GM20431 (cell line): ENCODE data around the gene CCNQ.

Source experiments
- in situ Hi-C: fragments of 300-500 bp; cut with MseI, MboI; formaldehyde crosslinking; loops from one replicate; pipeline ENCODE4 v1.15.0; 2020; ENCODE audit warnings: low sequenced_read_pairs; ENCODE audit not compliant: unreplicated experiment

CCNQ gene

DNA sequence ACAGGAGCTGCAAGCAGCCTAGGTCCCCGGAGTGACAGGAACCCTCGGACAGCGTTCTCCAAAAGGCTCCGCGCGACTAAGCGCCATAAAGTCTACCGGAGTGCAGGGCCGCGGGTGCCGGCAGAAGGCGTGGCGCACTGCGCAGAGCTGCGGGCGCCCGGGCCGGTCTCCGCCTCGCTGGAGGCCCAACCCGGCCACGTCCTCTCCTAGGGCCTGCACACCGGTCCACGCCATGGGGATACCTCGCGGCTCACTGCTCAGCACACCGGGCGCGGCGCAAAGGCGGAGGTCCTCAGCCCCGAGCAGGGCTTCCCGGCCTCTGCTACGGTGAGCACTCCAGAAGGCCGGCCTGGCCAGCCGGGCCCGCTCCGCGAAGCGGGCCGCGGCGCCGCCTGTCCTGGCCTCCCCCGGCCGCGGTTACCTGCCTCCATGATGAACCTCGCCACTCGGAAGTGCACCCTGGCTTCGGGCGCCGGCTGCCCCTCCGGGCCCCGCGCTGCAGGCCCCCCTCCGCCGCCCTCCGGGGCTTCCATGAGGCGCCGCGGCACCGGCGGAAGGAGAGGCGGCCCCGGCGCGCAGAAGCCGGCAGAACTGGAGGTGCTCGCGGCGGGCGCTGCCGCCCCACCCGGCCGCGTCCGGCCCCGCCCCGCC lies at the start of gene CCNQ:
TSS of gene CCNQ (minus strand) at position 599 of the 651 bp plus-strand sequence. CDS start at position 533, 66 bp downstream.
- in situ Hi-C loops, result no loop called here

DNA sequence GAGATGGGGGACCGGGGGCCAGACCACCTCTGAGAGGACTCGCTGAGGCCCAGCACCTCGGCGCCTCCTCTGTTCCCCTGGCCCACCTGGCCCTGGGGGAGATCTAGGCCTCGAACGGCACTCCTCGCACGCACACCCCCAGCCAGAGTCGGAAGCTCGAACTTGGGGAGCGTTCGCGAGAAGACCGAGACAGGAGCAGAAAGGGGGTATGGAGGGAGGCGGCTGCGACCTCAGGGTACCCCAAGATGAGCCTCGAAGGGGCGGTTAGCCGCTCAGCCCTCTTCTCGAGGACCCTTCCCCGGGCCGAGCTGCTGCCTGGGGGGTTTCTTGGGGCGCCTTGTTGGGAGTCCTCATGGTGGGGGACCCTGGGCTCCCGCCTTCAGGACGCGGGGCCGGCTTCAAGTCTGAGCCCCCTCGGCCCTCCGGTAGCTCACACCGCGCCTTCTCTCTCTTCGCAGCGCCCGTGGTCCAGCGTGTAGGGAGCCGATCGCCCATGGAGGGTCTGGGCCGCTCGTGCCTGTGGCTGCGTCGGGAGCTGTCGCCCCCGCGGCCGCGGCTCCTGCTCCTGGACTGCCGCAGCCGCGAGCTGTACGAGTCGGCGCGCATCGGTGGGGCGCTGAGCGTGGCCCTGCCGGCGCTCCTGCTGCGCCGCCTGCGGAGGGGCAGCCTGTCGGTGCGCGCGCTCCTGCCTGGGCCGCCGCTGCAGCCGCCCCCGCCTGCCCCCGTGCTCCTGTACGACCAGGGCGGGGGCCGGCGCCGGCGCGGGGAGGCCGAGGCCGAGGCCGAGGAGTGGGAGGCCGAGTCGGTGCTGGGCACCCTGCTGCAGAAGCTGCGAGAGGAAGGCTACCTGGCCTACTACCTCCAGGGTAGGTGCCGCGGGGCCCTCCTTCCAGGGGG lies 48.8 kb upstream of the CCNQ start:
- in situ Hi-C loops, result no loop called here

DNA sequence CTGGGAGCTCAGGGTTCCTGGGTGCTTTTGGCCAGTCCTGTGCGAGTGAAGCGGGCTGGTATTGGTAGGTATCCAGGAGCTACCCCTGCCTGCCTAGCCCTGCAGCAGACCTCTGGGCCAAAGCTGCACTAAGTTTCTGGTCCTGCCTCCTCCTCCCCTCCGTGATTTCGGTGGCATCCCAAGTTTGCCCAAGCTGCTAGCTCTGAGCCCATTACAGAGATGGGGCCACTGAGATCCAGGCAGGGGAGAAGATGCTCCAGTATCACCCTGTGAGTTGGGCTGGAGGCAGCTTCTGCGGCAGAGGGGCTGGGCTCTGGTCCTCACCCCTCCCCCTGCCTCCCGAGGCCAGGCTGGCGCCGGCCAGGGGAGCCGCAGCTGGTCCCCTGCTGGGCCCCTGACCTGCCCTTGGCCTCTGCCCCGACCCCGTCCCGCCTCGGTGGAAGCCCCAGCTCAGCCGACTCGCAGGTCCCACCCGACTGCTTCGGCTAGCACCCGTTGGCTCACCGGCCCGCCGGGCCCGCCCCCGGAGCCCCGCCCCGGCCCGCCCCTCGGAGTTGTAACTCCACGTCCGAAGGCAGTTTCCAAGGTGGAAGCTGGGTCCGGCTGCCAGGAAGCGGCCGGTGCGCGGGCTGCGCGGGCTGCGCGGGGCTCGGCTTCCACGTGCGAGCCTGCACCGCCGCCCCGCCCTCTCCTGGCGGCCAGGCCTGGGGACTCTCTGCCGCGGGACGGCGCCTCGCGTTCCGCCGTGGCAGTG lies 47.9 kb upstream of the CCNQ start, which contains the start of gene DUSP9:
TSS of gene DUSP9 (plus strand) at position 584 of the 754 bp plus-strand sequence. CDS start 751 bp downstream, outside the sequence.
- in situ Hi-C loops, result no loop called here

DNA sequence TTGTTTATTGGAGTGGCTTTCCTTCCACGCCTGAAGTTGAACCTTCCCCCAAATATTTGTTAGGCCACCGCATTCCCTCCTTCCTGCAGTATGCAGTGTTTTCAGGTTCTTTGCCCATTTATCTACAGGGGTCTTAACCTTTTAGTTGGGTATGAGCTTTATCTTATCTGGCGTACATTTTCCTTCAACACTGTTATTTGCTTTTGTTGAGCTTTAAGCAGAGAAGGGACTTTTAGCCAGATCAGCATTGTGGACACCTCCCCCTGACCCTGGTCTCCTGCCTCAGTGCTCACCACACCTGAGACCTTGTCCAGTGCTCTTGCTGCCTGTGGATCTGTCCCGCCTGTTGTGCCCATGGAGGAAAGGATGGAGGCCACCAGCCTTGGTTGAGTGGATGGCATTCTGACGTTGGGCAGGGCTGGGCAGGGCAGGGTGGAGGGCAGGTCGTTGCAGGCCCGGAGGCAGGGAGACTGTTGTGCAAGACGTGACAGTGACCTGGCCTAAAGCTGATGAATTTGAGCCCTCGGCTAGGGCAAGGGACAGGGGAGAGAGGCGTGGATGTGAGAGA lies 47.1 kb upstream of the CCNQ start:
- in situ Hi-C loops, result no loop called here

DNA sequence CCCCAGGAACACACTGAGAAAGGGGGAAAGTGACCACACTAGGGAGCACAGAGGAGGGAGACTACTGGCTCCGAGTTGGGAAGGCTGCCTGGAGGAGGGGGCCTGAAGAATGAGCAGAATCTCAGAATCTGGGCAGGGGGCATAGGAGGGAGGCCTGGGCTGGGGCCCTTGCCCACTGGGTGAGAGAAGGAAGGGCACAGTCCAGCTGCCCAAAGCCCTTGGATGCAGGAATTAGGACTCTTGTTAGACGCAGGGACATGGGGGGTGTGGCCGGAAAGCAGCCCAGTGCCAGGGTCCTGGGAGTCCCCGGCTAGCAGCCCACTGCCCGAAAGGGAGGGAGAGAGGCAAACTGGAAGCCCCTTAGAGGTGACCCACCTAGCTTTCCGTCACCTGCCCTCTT lies 46.2 kb upstream of the CCNQ start:
- in situ Hi-C loops, result no loop called here

DNA sequence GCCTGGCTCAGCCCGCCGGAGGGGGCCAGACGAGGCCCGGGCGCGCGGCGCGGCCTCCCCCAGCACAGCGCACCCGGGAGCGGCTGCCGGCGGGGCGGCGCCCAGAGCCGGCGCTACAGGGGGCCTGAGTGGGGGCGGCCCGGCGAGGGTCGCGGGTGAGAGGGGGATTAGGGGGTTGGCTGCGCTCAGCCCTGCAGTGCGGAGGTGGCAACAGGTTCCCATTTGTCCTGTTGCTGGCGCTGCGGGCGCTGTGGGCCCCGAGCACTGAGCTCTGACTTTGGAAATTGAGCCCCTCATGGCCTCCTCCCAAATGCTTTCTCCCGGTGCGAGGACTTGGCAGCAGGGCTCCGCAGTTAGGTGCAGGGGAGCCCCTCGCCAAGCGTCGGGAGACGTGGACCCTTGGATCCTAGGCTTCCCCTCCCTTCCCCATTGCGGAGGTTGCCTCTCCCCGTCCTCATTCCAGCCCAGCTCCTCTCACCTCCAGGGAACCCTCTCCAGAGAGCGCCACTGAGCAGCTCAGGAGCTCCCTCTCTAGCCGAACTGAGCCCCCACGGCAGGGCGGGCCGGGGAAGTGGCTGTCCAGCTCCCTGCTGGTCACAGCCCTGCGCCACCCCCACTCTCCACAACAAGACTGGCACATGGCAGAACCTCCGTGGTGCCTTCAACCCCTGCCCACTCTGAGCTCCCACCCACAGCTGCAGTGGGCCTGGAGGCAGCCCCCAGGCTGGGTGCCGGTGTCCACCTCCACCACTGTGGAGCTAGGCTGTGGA lies 45.6 kb upstream of the CCNQ start:
- in situ Hi-C loops, result no loop called here

DNA sequence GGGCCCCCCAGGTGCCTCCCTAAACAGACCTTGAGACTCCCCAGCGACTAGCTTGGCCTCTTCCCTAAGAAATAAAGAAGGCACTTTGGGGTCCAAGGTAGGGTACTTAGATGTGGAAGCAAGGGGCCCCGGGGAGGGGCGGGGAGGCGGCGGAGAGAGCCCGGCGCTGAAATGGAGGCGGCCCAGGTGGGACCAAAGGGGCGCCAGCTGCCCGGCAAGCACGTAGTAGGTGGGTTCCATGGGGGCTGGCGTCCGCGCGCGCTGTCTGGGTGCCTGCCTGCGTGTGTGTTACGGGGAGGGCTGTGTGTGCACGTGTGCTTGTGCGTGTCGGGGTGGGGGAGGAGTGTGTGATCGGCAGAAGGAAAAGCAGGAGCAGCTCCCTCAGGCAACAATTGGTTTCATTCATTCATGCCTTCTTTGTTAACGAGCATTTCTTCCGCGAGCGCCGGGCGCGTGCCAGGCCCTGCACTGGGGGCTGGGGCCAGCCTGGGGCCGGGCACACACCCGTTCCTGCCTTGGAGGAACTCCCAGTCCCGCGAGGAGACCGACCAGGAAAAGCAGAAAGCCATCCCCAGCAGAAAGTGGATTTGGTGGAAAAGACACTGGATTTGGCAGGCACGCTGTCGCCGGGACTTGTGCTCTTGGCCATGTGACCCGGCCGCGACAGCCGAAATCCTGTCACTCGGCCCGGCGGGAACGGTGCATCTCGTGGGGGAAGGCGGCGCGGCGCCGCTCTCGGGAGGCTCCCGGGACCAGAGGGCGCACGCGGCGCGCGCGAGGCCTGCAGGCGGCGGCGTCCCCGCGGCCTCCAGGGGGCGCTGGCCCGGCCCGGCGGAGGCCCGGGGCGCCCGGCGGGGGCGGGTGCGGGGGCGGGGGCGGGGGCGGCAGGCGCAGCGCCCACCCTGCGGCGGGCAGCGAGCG lies 44.8 kb upstream of the CCNQ start:
- in situ Hi-C loops, result no loop called here

DNA sequence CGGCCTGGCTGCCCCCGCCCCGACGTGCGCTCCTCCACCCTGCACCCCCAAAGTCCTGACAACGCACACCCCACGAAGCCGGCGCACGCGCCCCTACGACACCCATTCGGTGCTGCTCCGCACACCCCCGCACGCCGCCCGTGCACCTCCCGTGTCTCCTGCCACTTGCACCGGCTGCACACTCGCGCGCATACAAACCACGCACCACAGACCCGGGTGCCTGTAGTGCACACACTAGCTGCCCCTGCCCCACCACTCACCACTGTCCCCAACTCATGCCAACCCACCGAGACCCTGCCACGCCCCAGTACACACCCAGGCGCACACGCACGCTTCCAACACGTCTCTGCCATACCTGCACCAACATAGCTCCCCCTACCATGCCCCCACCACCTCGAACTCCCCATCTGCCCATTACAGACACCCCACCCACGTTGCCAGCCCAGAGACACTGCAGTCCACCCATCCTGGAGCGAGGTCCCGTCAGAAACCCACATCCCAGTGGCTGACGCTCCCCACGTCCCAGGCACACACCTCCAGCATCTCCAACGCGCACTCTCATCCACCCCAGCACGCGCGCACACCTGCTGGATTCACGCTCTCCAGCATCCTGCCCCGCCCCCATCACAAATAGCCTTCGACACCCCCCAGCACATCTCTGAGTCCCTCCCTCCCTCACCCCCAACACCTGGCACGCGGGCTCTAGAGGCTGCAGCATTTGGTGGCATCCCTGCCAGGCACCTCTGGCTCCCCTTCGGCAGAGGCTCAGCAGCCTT lies 43.9 kb upstream of the CCNQ start:
- in situ Hi-C loops, result no loop called here

DNA sequence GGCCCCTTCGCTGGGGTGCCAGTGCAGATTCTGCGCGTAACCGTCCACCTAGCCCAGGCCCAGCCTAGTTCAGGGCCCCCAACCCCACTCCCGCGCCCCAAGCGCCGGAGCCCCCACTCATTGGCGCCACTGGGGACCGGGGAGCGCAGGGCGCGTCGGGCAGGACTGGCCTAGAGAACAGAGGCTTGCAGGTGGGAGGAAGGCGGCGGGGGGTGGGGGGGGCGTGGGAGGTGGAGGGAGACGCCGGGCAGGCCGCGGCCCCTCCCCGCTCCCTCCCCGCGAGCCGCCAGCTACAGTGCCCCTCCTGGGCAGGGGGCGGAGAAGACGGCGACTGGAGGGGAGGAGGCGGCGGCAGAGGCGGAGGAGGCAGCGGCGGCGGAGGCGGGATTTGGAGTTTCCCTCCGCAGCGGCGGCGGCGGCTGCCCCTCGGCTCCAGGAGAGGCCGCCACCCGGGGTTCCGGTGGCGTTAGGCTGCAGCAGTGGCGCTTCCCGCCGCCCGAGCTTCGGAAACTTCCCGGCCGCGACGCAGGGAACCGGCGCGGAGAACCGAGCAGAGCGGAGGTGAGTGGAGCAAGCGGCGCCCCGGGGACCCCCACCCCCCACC lies 43.2 kb upstream of the CCNQ start:
- in situ Hi-C loops, result no loop called here

DNA sequence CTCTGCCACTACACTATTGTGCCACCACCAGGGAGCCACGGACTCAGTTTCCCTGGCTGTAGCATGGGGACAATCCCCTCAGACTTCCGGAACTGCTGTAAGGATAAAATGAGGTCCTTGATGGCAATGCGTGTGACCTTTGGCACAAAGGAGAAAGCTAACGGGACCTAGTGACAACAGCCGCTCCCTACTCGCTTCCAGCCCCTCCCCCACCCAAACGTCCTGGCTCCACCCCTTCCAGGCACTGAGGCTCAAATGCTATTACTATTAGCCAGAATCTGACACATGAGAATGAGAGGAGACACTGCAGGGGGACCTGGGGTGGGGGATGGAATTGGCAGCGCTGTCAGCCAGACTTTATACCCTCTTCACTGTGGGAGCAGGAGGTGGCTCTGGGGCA lies 42.7 kb upstream of the CCNQ start:
- in situ Hi-C loops, result no loop called here

DNA sequence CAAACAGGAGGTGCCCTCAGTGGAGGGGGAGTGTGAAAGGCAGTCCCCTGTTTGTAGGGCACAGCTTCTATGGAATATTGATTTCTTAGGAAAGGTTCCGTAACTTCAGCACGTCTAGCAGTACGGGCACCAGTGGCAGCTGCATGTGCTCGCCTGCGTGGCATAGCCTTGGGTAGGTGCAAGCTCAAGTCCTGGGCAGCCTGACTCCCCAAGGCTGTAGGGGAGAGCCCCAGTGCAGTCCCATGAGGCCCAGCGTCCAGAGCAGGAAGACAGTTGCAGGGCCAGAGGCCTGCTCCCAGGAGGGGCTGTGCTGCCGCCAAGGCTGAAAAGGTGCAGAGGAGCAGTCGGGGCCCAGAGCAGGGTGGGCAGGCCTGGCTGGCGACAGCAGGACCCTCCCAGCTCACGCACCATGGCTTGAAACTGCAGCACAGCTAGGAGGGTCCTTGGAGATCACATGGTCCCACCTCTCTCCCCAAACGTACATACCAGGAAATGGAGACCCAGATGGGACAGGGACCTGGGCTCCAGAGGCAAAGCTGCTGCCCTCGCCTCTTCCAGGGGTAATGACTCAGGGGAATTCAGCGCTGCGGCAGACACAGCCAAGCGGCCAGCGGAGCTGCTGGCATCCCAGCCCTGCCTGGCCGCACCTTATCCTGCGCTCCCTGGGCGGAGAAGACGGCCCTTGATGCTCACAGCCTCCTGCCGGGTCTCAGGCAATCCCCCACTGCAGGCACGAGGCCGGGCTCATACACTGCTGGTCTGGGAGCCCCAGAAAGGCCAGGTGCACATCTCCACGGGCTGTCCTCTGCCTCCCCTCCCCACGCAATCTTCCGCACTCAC lies 42.0 kb upstream of the CCNQ start:
- in situ Hi-C loops, result no loop called here

DNA sequence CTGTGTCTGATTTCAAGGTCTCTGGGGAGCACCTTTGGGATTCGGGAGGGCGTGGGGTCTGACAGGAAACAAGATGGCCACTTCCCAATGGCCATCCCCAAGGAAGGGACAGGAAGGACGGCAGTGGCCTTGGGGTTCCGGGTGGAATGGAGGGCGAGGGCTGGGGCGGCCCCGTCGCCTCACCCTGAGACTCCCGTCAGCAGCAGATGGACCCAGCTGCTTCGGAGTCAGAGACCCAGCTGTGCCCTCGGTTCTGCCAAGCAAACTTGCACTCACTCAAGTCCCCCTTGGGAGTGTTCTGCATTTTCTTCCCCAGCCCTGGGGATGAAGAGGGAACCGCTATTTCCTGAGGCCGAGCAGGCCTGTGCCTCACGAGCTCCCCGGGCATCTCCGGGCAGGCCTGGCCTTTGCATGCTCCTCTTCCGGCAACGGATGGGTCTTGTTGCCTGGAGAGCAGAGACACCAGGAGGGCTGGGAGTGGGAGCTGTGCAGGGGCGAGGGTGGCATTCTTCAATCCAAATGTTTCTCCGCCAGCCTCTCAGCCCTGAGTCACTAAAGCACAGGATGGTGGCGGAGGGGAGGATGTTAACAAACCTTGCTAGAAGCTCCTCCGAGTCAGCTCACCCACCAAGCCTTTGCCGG lies 41.2 kb upstream of the CCNQ start:
- in situ Hi-C loops, result no loop called here

DNA sequence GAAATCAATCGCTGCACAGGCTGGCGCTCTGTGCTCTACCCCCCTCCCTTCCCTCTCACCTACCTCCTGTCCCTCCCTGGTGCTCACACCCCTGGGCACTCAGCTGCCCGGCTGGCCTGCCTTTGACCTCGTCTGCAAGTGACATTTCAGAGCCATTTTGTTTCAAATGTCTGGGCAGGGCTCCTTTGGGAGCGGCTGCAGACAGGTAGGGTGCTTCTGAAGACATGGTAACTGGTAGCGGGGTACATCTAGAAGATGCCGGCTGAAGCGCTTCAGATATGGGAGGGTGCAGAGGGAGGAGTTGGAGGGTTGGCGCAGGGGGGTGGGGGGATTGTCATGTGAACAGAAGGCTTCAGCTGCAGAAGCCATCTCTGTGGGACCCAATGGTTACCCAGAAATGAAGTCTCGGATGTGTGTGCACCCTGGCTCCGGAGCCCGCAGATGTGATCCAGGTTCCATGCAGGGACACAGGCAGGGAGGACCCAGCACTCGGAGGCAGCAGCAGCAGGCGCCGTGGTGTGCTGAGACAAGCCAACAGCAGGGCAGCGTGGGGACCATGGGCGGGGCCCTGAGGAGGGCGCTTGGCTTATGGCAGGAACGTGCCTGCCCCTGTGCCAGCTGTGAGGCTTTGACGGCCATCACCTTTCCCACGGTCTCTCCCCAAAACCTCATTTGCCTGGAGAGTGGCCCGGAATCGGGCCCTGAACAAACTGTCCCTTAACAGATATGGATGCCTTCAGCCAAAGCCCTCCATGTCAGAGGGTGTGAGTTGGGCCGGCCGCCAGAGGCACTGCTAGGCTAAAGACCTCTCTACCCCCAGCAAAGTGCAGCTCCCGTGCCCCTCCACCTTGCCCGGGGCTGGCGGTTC lies 40.5 kb upstream of the CCNQ start:
- in situ Hi-C loops, result no loop called here

DNA sequence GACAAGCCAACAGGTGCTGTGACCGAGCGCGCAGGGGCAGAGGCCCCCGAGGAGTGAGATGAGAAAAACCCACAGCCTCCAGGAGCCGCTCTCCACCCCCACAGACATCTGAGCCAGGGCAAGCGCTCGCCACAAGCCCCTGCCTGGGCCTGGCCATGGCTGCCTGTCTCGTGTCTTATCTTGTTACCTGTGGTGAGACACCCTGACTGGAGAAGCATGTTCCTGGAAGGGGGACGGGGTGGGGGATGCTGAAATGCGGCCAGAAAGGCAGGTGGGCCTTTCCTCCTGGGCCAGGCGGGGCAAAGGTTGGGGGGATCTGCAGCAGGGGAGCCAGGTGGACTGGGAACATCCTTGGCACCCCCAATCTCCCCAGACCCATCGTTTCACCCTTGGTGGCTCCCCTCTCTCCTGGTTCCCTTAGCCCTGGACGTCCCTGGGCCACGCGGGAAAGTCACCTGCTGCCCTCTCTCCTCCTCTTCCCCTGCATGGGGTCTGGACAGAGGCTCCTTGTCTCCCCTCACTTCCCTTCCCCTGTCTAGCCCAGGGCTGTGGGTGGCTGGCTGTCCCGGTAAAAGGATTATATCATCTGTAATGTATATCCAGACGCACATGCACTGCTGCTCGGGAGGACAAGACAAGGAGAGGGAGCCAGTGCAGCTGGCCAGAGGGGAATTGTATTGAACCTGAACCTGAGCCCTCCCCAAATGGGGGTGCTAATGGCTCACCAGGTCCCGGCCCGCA lies 39.7 kb upstream of the CCNQ start:
- in situ Hi-C loops, result no loop called here

DNA sequence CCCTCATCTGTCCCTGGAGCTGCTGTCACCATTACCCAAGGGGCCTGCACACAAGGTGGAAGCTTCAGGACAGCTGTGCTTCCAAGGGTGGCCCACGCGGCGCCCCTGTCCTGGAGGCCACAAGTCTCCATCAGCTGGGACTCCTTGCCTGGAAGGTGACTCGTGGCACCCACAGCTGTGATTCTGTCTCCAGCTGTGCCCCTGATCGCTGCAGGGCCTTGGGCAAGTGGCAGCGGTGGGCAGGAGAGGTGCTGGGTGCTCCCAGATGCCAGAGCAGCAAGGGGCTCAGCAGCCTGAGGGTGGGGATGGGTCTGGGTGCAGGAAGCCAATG lies 39.1 kb upstream of the CCNQ start:
- in situ Hi-C loops, result no loop called here
